HCT116 (cell line): ENCODE data around the gene AGPS. TPM values are rescaled to one million over a fixed set of nuclear protein-coding genes. Genes with fewer than 3 reads are reported as not detected.

Experiments used
- ATAC-seq: fragments of 200-7000 bp; cut with Tn5 transposase; 2 replicates; pipeline ENCODE4 v1.9.1; 2020; ENCODE audit warnings: mild to moderate bottlenecking, moderate library complexity
- BruUV-seq: library from RNA; stranded (reverse); fragments of 400-500 nt; replicated peaks from 2 replicates; lab custom pipeline; 2021; lab: Mats Ljungman, UMichigan
- CTCF ChIA-PET: fragments of 300-600 bp; sonication (Branson Sonifier 250); formaldehyde crosslinking; loops from one replicate; lab custom pipeline; 2021; ENCODE audit warnings: antibody characterized with exemption; lab: Charles Lee
- POLR2A ChIA-PET: fragments of 300-600, 350-600 bp; sonication (Branson Sonifier 250); formaldehyde crosslinking; loops from one replicate; lab custom pipeline; 2021; ENCODE audit warnings: antibody characterized with exemption; lab: Charles Lee
- RAD21 ChIA-PET, 2 experiments: fragments of 300-600 bp; sonication (Branson Sonifier 250); formaldehyde crosslinking; loops; one replicate each; lab custom pipeline; 2023; ENCODE audit warnings: low total read pairs in 2 of 2; ENCODE audit not compliant: uncharacterized antibody in 2 of 2, unreplicated experiment in 2 of 2, low non-redundant PET in 1 of 2; lab: Charles Lee
- DNase-seq: peaks from one replicate; pipeline ENCODE4 v3.0.0-alpha.2; 2010; ENCODE audit warnings: low read depth, low spot score
- H2AFZ ChIP-seq: fragments of 200-600 bp; shearing (Covaris generic), sonication (generic); 2 replicates; pipeline ENCODE4 v1.6.1; 2017; ENCODE audit warnings: low read depth, mixed run types, mixed read lengths, antibody characterized with exemption, low read length; ENCODE audit not compliant: poor library complexity, severe bottlenecking
- H3K27ac ChIP-seq: 2 replicates; pipeline ENCODE4 v1.5.1; 2012; ENCODE audit warnings: low read depth, low read length
- H3K27me3 ChIP-seq: fragments of 200-600 bp; sonication (generic); 2 replicates; pipeline ENCODE4 v1.6.1; 2016; ENCODE audit warnings: mixed run types, low read length, mixed read lengths; ENCODE audit not compliant: insufficient read depth
- H3K36me3 ChIP-seq, 2 experiments: fragments of 200-500 bp in 1 of 2; fragments of 200-600 bp in 1 of 2; sonication (Bioruptor generic) in 1 of 2; sonication (generic) in 1 of 2; 2 replicates each; pipeline versions ENCODE4 v1.5.1 to v1.6.1; 2014 to 2016; ENCODE audit warnings: low read length in 2 of 2, inconsistent platforms in 1 of 2, mixed read lengths in 1 of 2, mixed run types in 1 of 2; ENCODE audit not compliant: insufficient read depth in 2 of 2, control insufficient read depth in 1 of 2
- H3K4me1 ChIP-seq, 2 experiments: fragments of 200-600 bp in 1 of 2; sonication (generic) in 1 of 2; 2 replicates each; pipeline versions ENCODE4 v1.5.1 to v1.6.1; 2012 to 2017; ENCODE audit warnings: low read length in 2 of 2, inconsistent platforms in 1 of 2, mild to moderate bottlenecking in 1 of 2, mixed read lengths in 1 of 2, mixed run types in 1 of 2, moderate library complexity in 1 of 2; ENCODE audit not compliant: insufficient read depth in 2 of 2, control insufficient read depth in 1 of 2
- H3K4me2 ChIP-seq: fragments of 200-600 bp; sonication (generic); 2 replicates; pipeline ENCODE4 v1.6.1; 2017; ENCODE audit warnings: mixed run types, low read length, mixed read lengths
- H3K4me3 ChIP-seq, 2 experiments: fragments of 200-600 bp in 1 of 2; sonication (generic) in 1 of 2; replicated peaks in 1 of 2; 2 replicates each; pipeline ENCODE4 v1.5.1; 2011 to 2016; ENCODE audit warnings: low read length in 2 of 2, control low read depth in 1 of 2, low read depth in 1 of 2, mild to moderate bottlenecking in 1 of 2, mixed read lengths in 1 of 2, mixed run types in 1 of 2
- H3K79me2 ChIP-seq: fragments of 200-600 bp; sonication (generic); 2 replicates; pipeline ENCODE4 v1.6.1; 2017; ENCODE audit warnings: mild to moderate bottlenecking, mixed run types, low read length, moderate library complexity, mixed read lengths; ENCODE audit not compliant: insufficient read depth
- H3K9ac ChIP-seq: fragments of 200-600 bp; sonication (generic); 2 replicates; pipeline ENCODE4 v1.6.1; 2016; ENCODE audit warnings: low read length, mixed read lengths
- H3K9me2 ChIP-seq: fragments of 200-600 bp; sonication (generic), shearing (Covaris generic); 2 replicates; pipeline ENCODE4 v1.6.1; 2017; ENCODE audit warnings: mixed run types, mild to moderate bottlenecking, moderate library complexity; ENCODE audit not compliant: insufficient read depth
- H3K9me3 ChIP-seq, 2 experiments: fragments of 200-500 bp in 1 of 2; fragments of 200-600 bp in 1 of 2; sonication (Bioruptor generic) in 1 of 2; sonication (generic) in 1 of 2; 2 replicates each; pipeline ENCODE4 v1.6.1; 2014 to 2017; ENCODE audit warnings: low read length in 2 of 2, mixed read lengths in 2 of 2, inconsistent platforms in 1 of 2, low read depth in 1 of 2, mild to moderate bottlenecking in 1 of 2, mixed run types in 1 of 2, moderate library complexity in 1 of 2; ENCODE audit not compliant: control insufficient read depth in 1 of 2, insufficient read depth in 1 of 2
- H4K20me1 ChIP-seq: fragments of 200-600 bp; sonication (generic), shearing (Covaris generic); 2 replicates; pipeline ENCODE4 v1.6.1; 2017; ENCODE audit warnings: mixed run types, mild to moderate bottlenecking, moderate library complexity; ENCODE audit not compliant: insufficient read depth
- ATF3 ChIP-seq: IDR thresholded peaks from 2 replicates; pipeline ENCODE4 v1.6.1; 2012
- EGR1 ChIP-seq: IDR thresholded peaks from 2 replicates; pipeline ENCODE4 v1.6.1; 2012; ENCODE audit warnings: low read depth
- EZH2 ChIP-seq: fragments of 200-600 bp; sonication (generic); IDR thresholded peaks from 2 replicates; pipeline ENCODE4 v1.6.1; 2017; ENCODE audit warnings: antibody characterized with exemption, mixed run types
- FOSL1 ChIP-seq: IDR thresholded peaks from 2 replicates; pipeline ENCODE4 v1.6.1; 2012; ENCODE audit warnings: low read depth
- MAX ChIP-seq: IDR thresholded peaks from 2 replicates; pipeline ENCODE4 v1.6.1; 2012
- POLR2A ChIP-seq: IDR thresholded peaks from 2 replicates; pipeline ENCODE4 v1.7.0; 2011; ENCODE audit warnings: borderline replicate concordance; ENCODE audit not compliant: insufficient read depth, insufficient read length; ENCODE audit errors: extremely low read depth
- POLR2AphosphoS5 ChIP-seq: IDR thresholded peaks from 2 replicates; pipeline ENCODE4 v1.6.1; 2011; ENCODE audit warnings: mild to moderate bottlenecking, low read depth, low read length, moderate library complexity
- REST ChIP-seq: IDR thresholded peaks from 2 replicates; pipeline ENCODE4 v1.6.1; 2012; ENCODE audit warnings: low read depth
- TCF7L2 ChIP-seq: IDR thresholded peaks from 2 replicates; pipeline ENCODE4 v1.7.0; 2011; ENCODE audit warnings: borderline replicate concordance, inconsistent platforms; ENCODE audit not compliant: insufficient read depth, insufficient read length; ENCODE audit errors: extremely low read depth
- YY1 ChIP-seq: IDR thresholded peaks from 2 replicates; pipeline ENCODE4 v1.6.1; 2011; ENCODE audit warnings: low read length, low read depth, moderate library complexity, mild to moderate bottlenecking; ENCODE audit not compliant: insufficient replicate concordance; ENCODE audit errors: extremely low read depth
- ZNF274 ChIP-seq: fragments of 200-500 bp; sonication (Bioruptor generic); IDR thresholded peaks from 2 replicates; pipeline ENCODE4 v1.6.1; 2014; ENCODE audit warnings: mild to moderate bottlenecking, low read depth, low read length, inconsistent platforms
- intact Hi-C: fragments of 100-400 bp; cut with micrococcal nuclease; formaldehyde crosslinking; loops from 2 replicates; pipeline ENCODE4 v1.10.0; 2022
- total RNA-seq: library from RNA; stranded (reverse); gene quantifications from one replicate; pipeline ENCODE4 v1.2.1, GENCODE V29; 2021; ENCODE audit not compliant: unreplicated experiment

The AGPS gene
- total RNA-seq, 1 experiment from 2014 or later = 66.6 TPM

- CTCF ChIA-PET = interaction anchor here (2.6 kb wide), 1 partner anchor 22 kb away, joined by 5 read pairs; no protein-coding TSS in a partner anchor
- no peak overlapping the region for H3K9ac ChIP-seq
- DNase-seq = no peak
- no peak overlapping the region for H3K27ac ChIP-seq
- no TSS peak for BruUV-seq
- H3K9me2 ChIP-seq = no peaks in the 10 kb centered on the region
- H3K36me3 ChIP-seq = no peaks in the 10 kb centered on the region
- intact Hi-C loops = no loop called here
- H3K4me2 ChIP-seq = no peak overlapping the region
- TF ChIP-seq ATF3 = no peak
- TF ChIP-seq FOSL1 = no peak
- no peak for TF ChIP-seq REST
- no peak for TF ChIP-seq YY1
- TF ChIP-seq POLR2AphosphoS5 = no peak
- no peak for TF ChIP-seq EZH2
- TF ChIP-seq ZNF274 = no peak
- no peak for TF ChIP-seq POLR2A
- no peak for TF ChIP-seq MAX
- no peak for TF ChIP-seq TCF7L2
- TF ChIP-seq EGR1 = no peak
- TF ChIP-seq, all 23 proteins: peak for 0
- Histone ChIP-seq H3K4me1 (no peaks in the 10 kb centered on the region; a peak in 1 of 4 replicates), H3K79me2 (no peaks in the 10 kb centered on the region), H3K27me3 (no peaks in the 10 kb centered on the region), H2AFZ (no peak overlapping the region), H3K9me3 (no peaks in the 10 kb centered on the region), H3K4me3 (no peak overlapping the region), H4K20me1 (no peaks in the 10 kb centered on the region)
- no peak for ATAC-seq
- ChIA-PET POLR2A (no interaction called here), RAD21 (no interaction called here)
These were observed 189.4 kb downstream of the AGPS start for GRCh38 chr2:177582000-177582399.
